Measurements from ENCODE around the gene LCN9.

- TF ChIP-seq, protein P1, sequence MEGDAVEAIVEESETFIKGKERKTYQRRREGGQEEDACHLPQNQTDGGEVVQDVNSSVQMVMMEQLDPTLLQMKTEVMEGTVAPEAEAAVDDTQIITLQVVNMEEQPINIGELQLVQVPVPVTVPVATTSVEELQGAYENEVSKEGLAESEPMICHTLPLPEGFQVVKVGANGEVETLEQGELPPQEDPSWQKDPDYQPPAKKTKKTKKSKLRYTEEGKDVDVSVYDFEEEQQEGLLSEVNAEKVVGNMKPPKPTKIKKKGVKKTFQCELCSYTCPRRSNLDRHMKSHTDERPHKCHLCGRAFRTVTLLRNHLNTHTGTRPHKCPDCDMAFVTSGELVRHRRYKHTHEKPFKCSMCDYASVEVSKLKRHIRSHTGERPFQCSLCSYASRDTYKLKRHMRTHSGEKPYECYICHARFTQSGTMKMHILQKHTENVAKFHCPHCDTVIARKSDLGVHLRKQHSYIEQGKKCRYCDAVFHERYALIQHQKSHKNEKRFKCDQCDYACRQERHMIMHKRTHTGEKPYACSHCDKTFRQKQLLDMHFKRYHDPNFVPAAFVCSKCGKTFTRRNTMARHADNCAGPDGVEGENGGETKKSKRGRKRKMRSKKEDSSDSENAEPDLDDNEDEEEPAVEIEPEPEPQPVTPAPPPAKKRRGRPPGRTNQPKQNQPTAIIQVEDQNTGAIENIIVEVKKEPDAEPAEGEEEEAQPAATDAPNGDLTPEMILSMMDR (IDR thresholded peaks at IDR 0.05): no peak
- TF ChIP-seq POLR2A (IDR thresholded peaks at IDR 0.05): no peak
Measured at GRCh38 chr9:135617991-135618411, 45.1 kb upstream of the LCN9 start.
